ENCODE measurements around the gene CD200R1L. TPM values are rescaled to one million over a fixed set of nuclear protein-coding genes. Genes with fewer than 3 reads are reported as not detected.
"Not testable (repeated sequence)": the region's sequence is repeated elsewhere in the genome, so short reads cannot be mapped to it uniquely, and the experiment has no call there.

CD200R1L gene
- total RNA-seq, 2 donors from 2014 or later = not detected

DNA sequence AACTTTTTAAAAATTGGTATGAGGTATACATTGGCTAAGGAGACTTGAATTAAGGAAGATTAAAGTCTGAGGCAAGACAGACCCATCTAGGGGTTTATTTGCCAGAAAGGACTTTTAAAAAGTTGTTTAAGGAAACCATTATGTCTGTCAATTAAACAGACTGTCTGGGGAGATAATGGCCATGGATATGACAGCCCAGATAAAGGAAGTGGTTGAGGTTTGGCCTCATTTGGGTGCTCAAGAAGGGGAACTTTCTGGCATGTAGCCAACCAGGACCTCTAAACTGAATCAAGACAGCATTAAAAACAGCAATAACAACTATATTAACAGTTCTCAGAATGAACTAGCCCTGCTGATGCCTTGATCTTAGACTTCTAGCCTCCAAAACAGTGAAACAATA lies 9.9 kb upstream of the CD200R1L start:
- H3K36me3 ChIP-seq (replicated peaks in 1 of 2; ENCODE audit: insufficient read depth in 1 of 2, low read depth in 2 of 2) = no peaks in the 10 kb centered on the region
- H3K4me1 ChIP-seq = no peaks in the 10 kb centered on the region
- DNase-seq (no peak), ATAC-seq (no peak)
- H3K27me3 ChIP-seq = no peaks in the 10 kb centered on the region
- TF ChIP-seq, protein P1, sequence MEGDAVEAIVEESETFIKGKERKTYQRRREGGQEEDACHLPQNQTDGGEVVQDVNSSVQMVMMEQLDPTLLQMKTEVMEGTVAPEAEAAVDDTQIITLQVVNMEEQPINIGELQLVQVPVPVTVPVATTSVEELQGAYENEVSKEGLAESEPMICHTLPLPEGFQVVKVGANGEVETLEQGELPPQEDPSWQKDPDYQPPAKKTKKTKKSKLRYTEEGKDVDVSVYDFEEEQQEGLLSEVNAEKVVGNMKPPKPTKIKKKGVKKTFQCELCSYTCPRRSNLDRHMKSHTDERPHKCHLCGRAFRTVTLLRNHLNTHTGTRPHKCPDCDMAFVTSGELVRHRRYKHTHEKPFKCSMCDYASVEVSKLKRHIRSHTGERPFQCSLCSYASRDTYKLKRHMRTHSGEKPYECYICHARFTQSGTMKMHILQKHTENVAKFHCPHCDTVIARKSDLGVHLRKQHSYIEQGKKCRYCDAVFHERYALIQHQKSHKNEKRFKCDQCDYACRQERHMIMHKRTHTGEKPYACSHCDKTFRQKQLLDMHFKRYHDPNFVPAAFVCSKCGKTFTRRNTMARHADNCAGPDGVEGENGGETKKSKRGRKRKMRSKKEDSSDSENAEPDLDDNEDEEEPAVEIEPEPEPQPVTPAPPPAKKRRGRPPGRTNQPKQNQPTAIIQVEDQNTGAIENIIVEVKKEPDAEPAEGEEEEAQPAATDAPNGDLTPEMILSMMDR (IDR thresholded peaks at IDR 0.05) = no peak
- no peak for TF ChIP-seq POLR2A (IDR thresholded peaks at IDR 0.05)
- no peak overlapping the region for H3K27ac ChIP-seq
- peaks cover 0 to 11% (median 0%) of the 10 kb centered on the region in 3 donors for H3K9me3 ChIP-seq
- intact Hi-C loops (cut with DNase I) = no loop called here
- no peak overlapping the region for H3K4me3 ChIP-seq

DNA sequence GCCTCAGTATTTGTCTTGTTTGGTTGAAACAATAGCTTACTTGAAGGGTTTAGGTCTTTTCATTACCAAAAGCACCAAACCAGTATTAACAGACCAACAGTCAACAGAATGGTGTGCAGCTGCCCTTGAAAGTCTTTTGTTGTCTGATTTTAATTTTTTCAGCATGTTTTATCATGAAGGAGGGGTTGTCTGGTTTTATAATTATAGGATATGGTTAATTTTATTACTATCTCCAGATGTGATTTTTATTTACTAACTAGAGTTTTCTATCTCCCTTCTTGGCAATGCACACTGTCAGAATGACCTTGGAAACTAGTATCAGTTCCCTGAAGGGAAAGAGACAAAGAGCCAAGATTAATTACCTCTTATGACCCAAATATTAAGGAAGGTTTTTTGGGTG lies 9.2 kb upstream of the CD200R1L start:
- TF ChIP-seq POLR2A (IDR thresholded peaks at IDR 0.05) = no peak
- TF ChIP-seq, protein P1 (IDR thresholded peaks at IDR 0.05) = no peak
- ATAC-seq (no peak), DNase-seq (no peak)
- Histone ChIP-seq H3K36me3 (replicated peaks in 1 of 2; ENCODE audit: insufficient read depth in 1 of 2, low read depth in 2 of 2) (no peaks in the 10 kb centered on the region), H3K4me1 (no peaks in the 10 kb centered on the region), H3K9me3 (peaks cover 0 to 16% (median 0%) of the 10 kb centered on the region in 3 donors), H3K4me3 (no peak overlapping the region), H3K27ac (no peak overlapping the region), H3K27me3 (no peaks in the 10 kb centered on the region)
- intact Hi-C loops (cut with DNase I) = no loop called here

DNA sequence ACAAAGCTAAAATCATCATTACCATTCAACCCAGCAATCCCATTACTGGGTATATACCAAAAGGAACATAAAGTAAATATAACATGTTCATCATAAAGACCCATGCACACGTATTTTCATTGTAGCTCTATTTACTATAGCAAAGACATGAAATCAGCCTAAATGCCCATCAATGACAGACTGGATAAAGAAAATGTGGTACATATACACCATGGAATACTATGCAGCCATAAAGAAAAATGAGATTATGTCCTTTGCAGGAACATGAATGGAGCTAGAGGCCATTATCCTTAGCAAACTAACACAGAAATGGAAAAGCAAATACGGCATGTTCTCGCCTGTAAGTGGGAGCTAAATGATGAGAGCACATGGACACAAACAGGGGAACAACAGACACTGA lies 8.4 kb upstream of the CD200R1L start:
- intact Hi-C loops (cut with DNase I) = not testable (repeated sequence)

DNA sequence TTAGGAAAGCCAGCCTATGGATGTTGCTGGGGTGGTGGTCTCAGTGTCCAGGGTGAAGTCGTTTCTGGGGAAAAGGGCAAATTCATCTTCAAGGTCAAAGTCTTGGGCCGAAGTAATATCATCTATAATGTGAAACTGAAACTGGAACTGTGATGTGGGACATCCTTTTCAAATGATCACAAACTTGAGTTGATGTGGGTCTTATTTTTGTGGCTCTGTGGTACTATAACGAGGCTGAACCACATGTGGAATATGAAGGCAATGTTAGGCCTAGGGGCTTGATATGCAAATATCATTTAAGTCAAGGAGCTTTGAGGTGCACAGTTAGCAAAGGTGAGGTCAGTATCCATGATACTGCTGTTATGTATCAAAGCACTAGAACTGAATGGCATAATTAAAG lies 1.5 kb upstream of the CD200R1L start:
- intact Hi-C loops (cut with DNase I) = no loop called here
- DNase-seq (no peak), ATAC-seq (no peak)
- Histone ChIP-seq H3K27me3 (no peaks in the 10 kb centered on the region), H3K4me1 (no peaks in the 10 kb centered on the region), H3K4me3 (no peak overlapping the region), H3K9me3 (peaks cover 0 to 13% (median 0%) of the 10 kb centered on the region in 3 donors), H3K36me3 (replicated peaks in 1 of 2; ENCODE audit: insufficient read depth in 1 of 2, low read depth in 2 of 2) (no peaks in the 10 kb centered on the region), H3K27ac (no peak overlapping the region)
- 19 to 28% methylated on average over 3 of the region's 3 CpGs for WGBS, 2 donors
- no peak for TF ChIP-seq POLR2A (IDR thresholded peaks at IDR 0.05)
- TF ChIP-seq, protein P1 (IDR thresholded peaks at IDR 0.05) = no peak

More for the DNA sequence above, 8.4 kb upstream of the CD200R1L start:
- not testable (repeated sequence) for H3K27me3 ChIP-seq; H3K4me1 ChIP-seq; H3K36me3 ChIP-seq (replicated peaks in 1 of 2; ENCODE audit: insufficient read depth in 1 of 2, low read depth in 2 of 2); H3K4me3 ChIP-seq; DNase-seq; ATAC-seq; H3K27ac ChIP-seq
- peaks cover 0 to 23% (median 0%) of the 10 kb centered on the region in 3 donors for H3K9me3 ChIP-seq
- 42 to 51% methylated on average over 3 of the region's 3 CpGs for WGBS, 2 donors

DNA sequence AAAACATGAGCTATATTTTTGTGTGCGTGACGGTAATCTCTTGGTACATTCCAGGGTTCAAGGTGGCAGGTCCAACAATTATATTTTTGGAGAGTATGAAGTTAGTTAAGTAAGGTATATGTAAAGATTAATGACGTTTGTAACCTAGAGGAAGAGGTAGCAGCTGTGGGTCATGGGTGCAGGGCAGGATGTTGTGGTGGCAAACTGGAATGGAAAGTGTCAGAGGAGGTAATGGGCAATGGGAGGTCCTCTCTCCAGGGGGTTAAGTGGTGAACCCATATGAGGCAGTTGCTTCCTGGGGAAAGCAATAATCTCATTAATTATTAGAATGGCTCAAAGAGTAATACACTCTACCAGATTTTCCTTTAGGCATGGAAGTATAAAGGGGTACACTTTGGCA lies 1.0 kb upstream of the CD200R1L start:
- ATAC-seq (no peak), DNase-seq (no peak)
- Histone ChIP-seq H3K27ac (no peak overlapping the region), H3K9me3 (peaks cover 0 to 18% (median 0%) of the 10 kb centered on the region in 3 donors), H3K36me3 (replicated peaks in 1 of 2; ENCODE audit: insufficient read depth in 1 of 2, low read depth in 2 of 2) (no peaks in the 10 kb centered on the region), H3K4me1 (no peaks in the 10 kb centered on the region), H3K27me3 (no peaks in the 10 kb centered on the region), H3K4me3 (no peak overlapping the region)
- TF ChIP-seq, protein P1 (IDR thresholded peaks at IDR 0.05) = no peak
- TF ChIP-seq POLR2A (IDR thresholded peaks at IDR 0.05) = no peak
- 50 to 58% methylated on average over 3 of the region's 3 CpGs for WGBS, 2 donors
- intact Hi-C loops (cut with DNase I) = no loop called here

All from body of pancreas (tissue), 4 donors.